ENCODE data around the gene KAZN.

KAZN gene

GRCh38 chr1:14652840-14653239 is 54.4 kb downstream of the KAZN start:
- Histone ChIP-seq H3K79me1 (replicated peaks; ENCODE audit: low read length, poor library complexity, severe bottlenecking) (no peaks in the 10 kb centered on the region), H3K14ac (ENCODE audit: low read length in 2 of 2) (no peak overlapping the region), H3K4me3 (ENCODE audit: insufficient read depth in 1 of 2, low read depth in 1 of 2, low read length in 2 of 2) (no peak overlapping the region), H2BK120ac (ENCODE audit: low read depth, low read length) (no peak overlapping the region), H3K18ac (ENCODE audit: low read depth in 1 of 2, low read length in 2 of 2) (no peak overlapping the region), H4K91ac (ENCODE audit: low read length) (no peak overlapping the region), H3K4me1 (ENCODE audit: control insufficient read depth, insufficient read depth, low read depth, low read length) (no peaks in the 10 kb centered on the region), H3K9ac (ENCODE audit: low read length) (no peak overlapping the region), H4K8ac (ENCODE audit: low read length) (no peak overlapping the region), H3K27ac (ENCODE audit: low read length, poor library complexity, severe bottlenecking) (no peak overlapping the region), H2BK15ac (ENCODE audit: low read depth, poor library complexity, severe bottlenecking) (no peak overlapping the region), H2BK5ac (ENCODE audit: low read depth, low read length, poor library complexity, severe bottlenecking) (no peak overlapping the region), H2BK12ac (ENCODE audit: low read length in 2 of 2) (no peak overlapping the region), H3K9me3 (ENCODE audit: control insufficient read depth, low read length) (no peaks in the 10 kb centered on the region), H3K4me2 (ENCODE audit: low read length, poor library complexity, severe bottlenecking) (no peak overlapping the region), H3K36me3 (ENCODE audit: control insufficient read depth in 1 of 2, insufficient read depth in 2 of 2, low read depth in 1 of 2, low read length in 2 of 2) (no peaks in the 10 kb centered on the region), H3K4ac (ENCODE audit: low read depth in 1 of 2, low read length in 2 of 2) (no peak overlapping the region), H2AFZ (ENCODE audit: low read depth, low read length) (no peak overlapping the region), H3K27me3 (ENCODE audit: control insufficient read depth in 1 of 2, insufficient read depth in 1 of 2, low read length in 2 of 2) (peaks cover 0 to 27% of the 10 kb centered on the region in 2 experiments), H3K23ac (ENCODE audit: low read length in 2 of 2) (no peak overlapping the region), H2AK5ac (ENCODE audit: low read length, severe bottlenecking) (no peak overlapping the region)
- no peak for DNase-seq
- 64% methylated on average over 3 of the region's 3 CpGs for WGBS

GRCh38 chr1:14653461-14653960 is 55.0 kb downstream of the KAZN start:
- H2BK15ac ChIP-seq (ENCODE audit: low read depth, poor library complexity, severe bottlenecking) = no peak overlapping the region
- no peak overlapping the region for H3K4me3 ChIP-seq (ENCODE audit: insufficient read depth in 1 of 2, low read depth in 1 of 2, low read length in 2 of 2)
- no peak overlapping the region for H2AFZ ChIP-seq (ENCODE audit: low read depth, low read length)
- H3K23ac ChIP-seq (ENCODE audit: low read length in 2 of 2) = no peak overlapping the region
- H4K8ac ChIP-seq (ENCODE audit: low read length) = no peak overlapping the region
- H2BK5ac ChIP-seq (ENCODE audit: low read depth, low read length, poor library complexity, severe bottlenecking) = no peak overlapping the region
- H3K27ac ChIP-seq (ENCODE audit: low read length, poor library complexity, severe bottlenecking) = no peak overlapping the region
- 81% methylated on average over 3 of the region's 8 CpGs for WGBS
- H3K14ac ChIP-seq (ENCODE audit: low read length in 2 of 2) = no peak overlapping the region
- no peaks in the 10 kb centered on the region for H3K4me1 ChIP-seq (ENCODE audit: control insufficient read depth, insufficient read depth, low read depth, low read length)
- no peak overlapping the region for H3K4ac ChIP-seq (ENCODE audit: low read depth in 1 of 2, low read length in 2 of 2)
- no peak overlapping the region for H2BK12ac ChIP-seq (ENCODE audit: low read length in 2 of 2)
- no peak overlapping the region for H3K9ac ChIP-seq (ENCODE audit: low read length)
- H3K79me1 ChIP-seq (replicated peaks; ENCODE audit: low read length, poor library complexity, severe bottlenecking) = no peaks in the 10 kb centered on the region
- H2AK5ac ChIP-seq (ENCODE audit: low read length, severe bottlenecking) = no peak overlapping the region
- no peak for DNase-seq
- H4K91ac ChIP-seq (ENCODE audit: low read length) = no peak overlapping the region
- peaks cover 0 to 27% of the 10 kb centered on the region in 2 experiments for H3K27me3 ChIP-seq (ENCODE audit: control insufficient read depth in 1 of 2, insufficient read depth in 1 of 2, low read length in 2 of 2)
- H3K18ac ChIP-seq (ENCODE audit: low read depth in 1 of 2, low read length in 2 of 2) = no peak overlapping the region
- no peak overlapping the region for H2BK120ac ChIP-seq (ENCODE audit: low read depth, low read length)
- H3K9me3 ChIP-seq (ENCODE audit: control insufficient read depth, low read length) = no peaks in the 10 kb centered on the region
- H3K4me2 ChIP-seq (ENCODE audit: low read length, poor library complexity, severe bottlenecking) = no peak overlapping the region
- no peaks in the 10 kb centered on the region for H3K36me3 ChIP-seq (ENCODE audit: control insufficient read depth in 1 of 2, insufficient read depth in 2 of 2, low read depth in 1 of 2, low read length in 2 of 2)

- H2BK15ac ChIP-seq (ENCODE audit: low read depth, poor library complexity, severe bottlenecking) = no peak overlapping the region
- no peak overlapping the region for H3K4ac ChIP-seq (ENCODE audit: low read depth in 1 of 2, low read length in 2 of 2)
- H3K4me1 ChIP-seq (ENCODE audit: control insufficient read depth, insufficient read depth, low read depth, low read length) = no peaks in the 10 kb centered on the region
- no peaks in the 10 kb centered on the region for H3K79me1 ChIP-seq (replicated peaks; ENCODE audit: low read length, poor library complexity, severe bottlenecking)
- no peak overlapping the region for H2BK12ac ChIP-seq (ENCODE audit: low read length in 2 of 2)
- WGBS = 60% methylated on average over 1 of the region's 1 CpG
- no peak for DNase-seq
- no peak overlapping the region for H3K14ac ChIP-seq (ENCODE audit: low read length in 2 of 2)
- H2BK120ac ChIP-seq (ENCODE audit: low read depth, low read length) = no peak overlapping the region
- no peak overlapping the region for H2AFZ ChIP-seq (ENCODE audit: low read depth, low read length)
- no peak overlapping the region for H2BK5ac ChIP-seq (ENCODE audit: low read depth, low read length, poor library complexity, severe bottlenecking)
- no peak overlapping the region for H3K4me3 ChIP-seq (ENCODE audit: insufficient read depth in 1 of 2, low read depth in 1 of 2, low read length in 2 of 2)
- H3K36me3 ChIP-seq (ENCODE audit: control insufficient read depth in 1 of 2, insufficient read depth in 2 of 2, low read depth in 1 of 2, low read length in 2 of 2) = no peaks in the 10 kb centered on the region
- no peak overlapping the region for H3K27ac ChIP-seq (ENCODE audit: low read length, poor library complexity, severe bottlenecking)
- H2AK5ac ChIP-seq (ENCODE audit: low read length, severe bottlenecking) = no peak overlapping the region
- no peak overlapping the region for H3K18ac ChIP-seq (ENCODE audit: low read depth in 1 of 2, low read length in 2 of 2)
- no peak overlapping the region for H3K23ac ChIP-seq (ENCODE audit: low read length in 2 of 2)
- H3K4me2 ChIP-seq (ENCODE audit: low read length, poor library complexity, severe bottlenecking) = no peak overlapping the region
- no peaks in the 10 kb centered on the region for H3K9me3 ChIP-seq (ENCODE audit: control insufficient read depth, low read length)
- H4K8ac ChIP-seq (ENCODE audit: low read length) = no peak overlapping the region
- peaks cover 0 to 27% of the 10 kb centered on the region in 2 experiments for H3K27me3 ChIP-seq (ENCODE audit: control insufficient read depth in 1 of 2, insufficient read depth in 1 of 2, low read length in 2 of 2)
- H4K91ac ChIP-seq (ENCODE audit: low read length) = no peak overlapping the region
- no peak overlapping the region for H3K9ac ChIP-seq (ENCODE audit: low read length)
Measured at GRCh38 chr1:14654554-14654953, 56.1 kb downstream of the KAZN start.

GRCh38 chr1:14655385-14655784 is 56.9 kb downstream of the KAZN start:
- H4K8ac ChIP-seq (ENCODE audit: low read length) = no peak overlapping the region
- H2AFZ ChIP-seq (ENCODE audit: low read depth, low read length) = no peak overlapping the region
- H3K9ac ChIP-seq (ENCODE audit: low read length) = no peak overlapping the region
- H3K4me1 ChIP-seq (ENCODE audit: control insufficient read depth, insufficient read depth, low read depth, low read length) = no peaks in the 10 kb centered on the region
- no peak overlapping the region for H3K23ac ChIP-seq (ENCODE audit: low read length in 2 of 2)
- H3K9me3 ChIP-seq (ENCODE audit: control insufficient read depth, low read length) = no peaks in the 10 kb centered on the region
- no peak overlapping the region for H2BK15ac ChIP-seq (ENCODE audit: low read depth, poor library complexity, severe bottlenecking)
- no peak overlapping the region for H3K14ac ChIP-seq (ENCODE audit: low read length in 2 of 2)
- no peak overlapping the region for H3K27ac ChIP-seq (ENCODE audit: low read length, poor library complexity, severe bottlenecking)
- no peak overlapping the region for H2AK5ac ChIP-seq (ENCODE audit: low read length, severe bottlenecking)
- no peak overlapping the region for H2BK12ac ChIP-seq (ENCODE audit: low read length in 2 of 2)
- peaks cover 0 to 27% of the 10 kb centered on the region in 2 experiments for H3K27me3 ChIP-seq (ENCODE audit: control insufficient read depth in 1 of 2, insufficient read depth in 1 of 2, low read length in 2 of 2)
- no peak overlapping the region for H2BK120ac ChIP-seq (ENCODE audit: low read depth, low read length)
- no peak overlapping the region for H3K4ac ChIP-seq (ENCODE audit: low read depth in 1 of 2, low read length in 2 of 2)
- H4K91ac ChIP-seq (ENCODE audit: low read length) = no peak overlapping the region
- no peaks in the 10 kb centered on the region for H3K79me1 ChIP-seq (replicated peaks; ENCODE audit: low read length, poor library complexity, severe bottlenecking)
- WGBS = 76% methylated on average over 7 of the region's 7 CpGs
- no peak for DNase-seq
- H3K4me2 ChIP-seq (ENCODE audit: low read length, poor library complexity, severe bottlenecking) = no peak overlapping the region
- no peak overlapping the region for H2BK5ac ChIP-seq (ENCODE audit: low read depth, low read length, poor library complexity, severe bottlenecking)
- no peak overlapping the region for H3K4me3 ChIP-seq (ENCODE audit: insufficient read depth in 1 of 2, low read depth in 1 of 2, low read length in 2 of 2)
- no peak overlapping the region for H3K18ac ChIP-seq (ENCODE audit: low read depth in 1 of 2, low read length in 2 of 2)
- no peaks in the 10 kb centered on the region for H3K36me3 ChIP-seq (ENCODE audit: control insufficient read depth in 1 of 2, insufficient read depth in 2 of 2, low read depth in 1 of 2, low read length in 2 of 2)
